AG04450 (cell line): ENCODE measurements around the gene DIP2C. TPM values are rescaled to one million over a fixed set of nuclear protein-coding genes. Genes with fewer than 3 reads are reported as not detected.
A peak's percentile ranks its signal among the peaks of the same experiment; 100 is the strongest.

Source experiments
- CTCF ChIA-PET: fragments of 300-600, 350-600 bp; formaldehyde crosslinking; extraction: SDS; loops from one replicate; lab custom pipeline; 2022; ENCODE audit warnings: antibody characterized with exemption, inconsistent platforms; lab: Charles Lee
- POLR2A ChIA-PET: fragments of 350-600 bp; formaldehyde crosslinking; extraction: SDS; loops from one replicate; lab custom pipeline; 2021; ENCODE audit warnings: antibody characterized with exemption, inconsistent platforms; lab: Yijun Ruan, JAX
- DNase-seq: peaks from one replicate; pipeline ENCODE4 v3.0.0-alpha.2; 2011; ENCODE audit warnings: low read depth, low spot score
- H3K27ac ChIP-seq: one replicate; pipeline ENCODE4 v1.5.1; 2012; ENCODE audit warnings: low read depth, low read length, control low read depth
- H3K27me3 ChIP-seq: one replicate; pipeline ENCODE4 v1.6.0; 2012; ENCODE audit warnings: low read length; ENCODE audit not compliant: control insufficient read depth, insufficient read depth
- H3K4me3 ChIP-seq: 2 replicates; pipeline ENCODE4 v1.5.1; 2011; ENCODE audit warnings: mild to moderate bottlenecking, low read depth, low read length, control low read depth
- H3K9me3 ChIP-seq: 2 replicates; pipeline ENCODE4 v1.5.1; 2012; ENCODE audit warnings: low read length; ENCODE audit not compliant: control insufficient read depth, insufficient read depth
- polyA plus RNA-seq: library from polyadenylated mRNA; depleted of rRNA; stranded (reverse); fragments of >200 nt; gene quantifications from 2 replicates; pipeline ENCODE4 v1.2.3, GENCODE V29; 2011
- TF ChIP-seq, protein P1 (sequence below): IDR thresholded peaks from 2 replicates; pipeline ENCODE4 v1.5.1; 2011; ENCODE audit warnings: low read depth, low read length, control low read depth, inconsistent platforms

Gene DIP2C
- polyA plus RNA-seq, 1 experiment = 9.6 TPM

DNA sequence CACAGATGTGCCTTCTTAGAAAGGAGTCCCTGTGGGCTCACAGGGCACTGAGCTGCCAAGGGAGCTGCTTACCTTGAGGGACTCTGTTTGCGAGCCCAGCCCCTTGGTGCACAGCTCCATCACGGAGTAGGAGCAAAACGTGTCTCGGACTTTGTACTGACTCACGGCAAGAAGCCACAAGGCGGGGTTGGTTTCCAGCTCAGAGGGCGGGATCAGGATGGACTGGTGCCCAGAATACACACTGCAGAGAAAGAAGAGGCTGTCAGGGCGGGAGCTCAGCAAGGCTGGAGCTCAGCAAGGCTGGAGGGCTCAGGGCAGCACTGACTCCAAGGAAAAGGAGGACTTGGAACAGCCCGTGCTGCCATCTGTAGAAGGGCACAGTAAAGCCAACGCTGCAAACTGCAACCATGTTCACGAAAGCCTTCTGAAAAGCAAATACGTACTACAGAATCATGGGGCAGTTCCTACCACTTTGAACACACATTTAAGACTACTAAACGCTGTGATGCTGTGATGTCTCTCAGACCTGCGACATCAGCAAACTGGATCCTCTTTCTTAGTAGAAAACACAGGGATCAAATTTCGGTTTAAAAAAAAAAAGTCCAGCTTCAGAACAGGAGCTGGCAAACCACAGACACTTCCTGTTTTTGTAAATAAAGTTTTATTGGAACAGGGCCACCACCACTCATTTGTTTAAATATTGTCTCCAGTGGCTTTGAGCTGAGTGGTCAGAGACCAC lies 359.9 kb downstream of the DIP2C start:
- no peaks in the 10 kb centered on the region for H3K27me3 ChIP-seq
- peak overlapping the region; percentile 50 for H3K4me3 ChIP-seq
- DNase-seq = peak; percentile 88
- ChIA-PET POLR2A (interaction anchor here (0.7 to 1.5 kb wide), 7 partner anchors 8 to 125 kb away, joined by 3 to 8 read pairs (median 3); no protein-coding TSS in a partner anchor), CTCF (interaction anchor here (0.8 to 1.7 kb wide), 2 partner anchors 11 to 125 kb away, joined by 3 to 9 read pairs; no protein-coding TSS in a partner anchor)
- peak overlapping the region; percentile 94 for H3K27ac ChIP-seq
- H3K9me3 ChIP-seq = no peaks in the 10 kb centered on the region
- TF ChIP-seq, protein P1, sequence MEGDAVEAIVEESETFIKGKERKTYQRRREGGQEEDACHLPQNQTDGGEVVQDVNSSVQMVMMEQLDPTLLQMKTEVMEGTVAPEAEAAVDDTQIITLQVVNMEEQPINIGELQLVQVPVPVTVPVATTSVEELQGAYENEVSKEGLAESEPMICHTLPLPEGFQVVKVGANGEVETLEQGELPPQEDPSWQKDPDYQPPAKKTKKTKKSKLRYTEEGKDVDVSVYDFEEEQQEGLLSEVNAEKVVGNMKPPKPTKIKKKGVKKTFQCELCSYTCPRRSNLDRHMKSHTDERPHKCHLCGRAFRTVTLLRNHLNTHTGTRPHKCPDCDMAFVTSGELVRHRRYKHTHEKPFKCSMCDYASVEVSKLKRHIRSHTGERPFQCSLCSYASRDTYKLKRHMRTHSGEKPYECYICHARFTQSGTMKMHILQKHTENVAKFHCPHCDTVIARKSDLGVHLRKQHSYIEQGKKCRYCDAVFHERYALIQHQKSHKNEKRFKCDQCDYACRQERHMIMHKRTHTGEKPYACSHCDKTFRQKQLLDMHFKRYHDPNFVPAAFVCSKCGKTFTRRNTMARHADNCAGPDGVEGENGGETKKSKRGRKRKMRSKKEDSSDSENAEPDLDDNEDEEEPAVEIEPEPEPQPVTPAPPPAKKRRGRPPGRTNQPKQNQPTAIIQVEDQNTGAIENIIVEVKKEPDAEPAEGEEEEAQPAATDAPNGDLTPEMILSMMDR = 0 out of 2 replicates have a peak, but pooled peaks have one; percentile 3

GRCh38 chr10:327889-328852 lies 361.3 kb downstream of the DIP2C start:
- H3K27me3 ChIP-seq = no peaks in the 10 kb centered on the region
- H3K27ac ChIP-seq = no peak overlapping the region
- no peaks in the 10 kb centered on the region for H3K9me3 ChIP-seq
- H3K4me3 ChIP-seq = no peak overlapping the region
- DNase-seq = no peak
- TF ChIP-seq, protein P1 = no peak
- ChIA-PET POLR2A (interaction anchor here (1.2 kb wide), 1 partner anchor 16 kb away, joined by 3 read pairs; no protein-coding TSS in a partner anchor), CTCF (interaction anchor here (0.8 to 1.7 kb wide), 2 partner anchors 9 to 124 kb away, joined by 3 to 9 read pairs; no protein-coding TSS in a partner anchor)

- Histone ChIP-seq H3K27me3 (no peaks in the 10 kb centered on the region), H3K4me3 (no peak overlapping the region), H3K27ac (no peak overlapping the region), H3K9me3 (no peaks in the 10 kb centered on the region)
- TF ChIP-seq, protein P1 = no peak
- DNase-seq = no peak
- POLR2A ChIA-PET = no interaction called here
- CTCF ChIA-PET = no interaction called here
Measured at GRCh38 chr10:326894-327635, 362.4 kb downstream of the DIP2C start.

DNA sequence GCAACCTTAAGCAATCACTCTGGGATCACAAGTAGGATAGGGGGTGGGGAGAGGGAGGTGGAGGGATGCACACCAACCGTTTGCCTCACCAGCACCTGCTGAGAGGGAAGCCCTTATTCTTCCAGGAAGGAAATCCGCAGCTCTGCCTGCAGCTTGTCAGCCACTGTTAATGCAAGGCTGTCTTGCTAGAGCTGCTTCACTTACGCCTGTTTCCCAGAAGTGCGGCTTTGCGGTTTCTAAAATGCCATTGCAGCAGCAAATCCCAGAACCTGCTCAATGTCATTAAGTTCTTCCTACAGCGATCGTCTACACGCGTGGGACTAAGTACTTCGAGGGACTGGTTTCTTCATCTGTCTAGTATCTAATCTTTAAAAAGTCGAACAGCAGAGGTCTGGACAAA lies 363.1 kb downstream of the DIP2C start:
- ChIA-PET CTCF (no interaction called here), POLR2A (no interaction called here)
- TF ChIP-seq, protein P1 = no peak
- DNase-seq = no peak
- H3K27ac ChIP-seq = no peak overlapping the region
- H3K4me3 ChIP-seq = no peak overlapping the region
- H3K9me3 ChIP-seq = no peaks in the 10 kb centered on the region
- H3K27me3 ChIP-seq = no peaks in the 10 kb centered on the region
